Suprapubic skin (tissue), 4 donors: ENCODE measurements around the gene KRT20. TPM values are rescaled to one million over a fixed set of nuclear protein-coding genes. Genes with fewer than 3 reads are reported as not detected.

Experiments used
- DNase-seq, 2 donors: peaks; one replicate each; pipeline ENCODE4 v3.0.0-alpha.2; 2019; ENCODE audit warnings: low spot score in 2 of 2
- H3K27ac ChIP-seq: fragments of 200-600 bp; sonication (generic); one replicate; pipeline ENCODE4 v1.5.1; 2019
- H3K27me3 ChIP-seq: fragments of 200-600 bp; sonication (generic); one replicate; pipeline ENCODE4 v1.5.1; 2019
- H3K36me3 ChIP-seq: fragments of 200-600 bp; sonication (generic); one replicate; pipeline ENCODE4 v1.5.1; 2019
- H3K4me1 ChIP-seq: fragments of 200-600 bp; sonication (generic); one replicate; pipeline ENCODE4 v1.5.1; 2019
- H3K4me3 ChIP-seq: fragments of 200-600 bp; sonication (generic); one replicate; pipeline ENCODE4 v1.5.1; 2019; ENCODE audit warnings: mild to moderate bottlenecking
- H3K9me3 ChIP-seq: fragments of 200-600 bp; sonication (generic); one replicate; pipeline ENCODE4 v1.5.1; 2019
- CTCF ChIP-seq, 2 donors: fragments of 200-600 bp in 1 of 2; fragments of 450-650 bp in 1 of 2; sonication (generic) in 1 of 2; IDR thresholded peaks; one replicate each; pipeline ENCODE4 v1.5.1; 2016 to 2019; ENCODE audit warnings: antibody characterized with exemption in 2 of 2, mild to moderate bottlenecking in 1 of 2, moderate library complexity in 1 of 2
- EP300 ChIP-seq: sonication (generic); formaldehyde crosslinking; IDR thresholded peaks from one replicate; pipeline ENCODE4 v1.6.1; 2017; ENCODE audit warnings: antibody characterized with exemption
- POLR2A ChIP-seq, 2 donors: fragments of 450-650 bp; IDR thresholded peaks; one replicate each; pipeline ENCODE4 v1.6.1; 2017; ENCODE audit warnings: antibody characterized with exemption in 2 of 2, mild to moderate bottlenecking in 2 of 2, moderate library complexity in 2 of 2
- POLR2AphosphoS5 ChIP-seq, 3 donors: sonication (generic); formaldehyde crosslinking; IDR thresholded peaks; one replicate each; pipeline ENCODE4 v1.6.1; 2017; ENCODE audit warnings: antibody characterized with exemption in 3 of 3
- WGBS: methylation state at CpG from one replicate; pipeline ENCODE4 v1.1.5; 2018; 5-methylcytosine and 5-hydroxymethylcytosine counted together
- total RNA-seq, 4 donors: library from RNA; depleted of rRNA; stranded (reverse); fragments of >200 nt; gene quantifications; one replicate each; pipeline ENCODE4 v1.1.0, GENCODE V29; 2016

The KRT20 gene
- total RNA-seq, 4 donors from 2014 or later = 0.60 TPM; not detected in 3

DNA sequence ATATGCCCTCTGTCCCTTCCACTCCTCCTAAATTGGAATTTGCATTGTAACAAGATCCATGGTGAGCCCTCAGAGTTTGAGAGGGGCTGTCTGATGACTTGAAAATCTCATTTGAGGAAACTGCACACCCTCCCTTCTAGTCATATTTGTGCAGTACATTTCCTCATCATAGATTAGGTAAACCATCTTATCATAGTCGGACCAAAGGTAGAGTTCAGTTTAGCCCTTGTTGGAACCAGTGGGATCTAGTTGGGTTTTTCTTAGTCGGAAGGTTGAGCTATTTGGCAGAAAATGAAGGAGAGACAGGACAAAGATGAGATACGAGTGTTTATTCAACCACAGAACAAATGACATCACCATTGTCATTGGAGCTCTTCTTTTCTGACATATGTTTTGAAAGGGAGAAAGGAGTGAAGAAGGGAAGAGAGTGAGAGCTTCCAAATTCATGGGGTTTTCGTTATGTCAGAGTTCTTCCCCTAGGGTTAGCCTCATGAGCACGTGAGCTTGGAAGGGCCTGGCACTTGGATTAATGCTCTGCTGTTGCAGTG lies 15.8 kb upstream of the KRT20 start:
- H3K27ac ChIP-seq = no peak overlapping the region
- DNase-seq = no peak
- TF ChIP-seq CTCF (IDR thresholded peaks at IDR 0.05) (no peak), EP300 (no peak), POLR2AphosphoS5 (IDR thresholded peaks at IDR 0.05) (no peak), POLR2A (IDR thresholded peaks at IDR 0.05) (no peak)
- no peaks in the 10 kb centered on the region for H3K27me3 ChIP-seq
- 76% methylated on average over 5 of the region's 5 CpGs for WGBS
- no peak overlapping the region for H3K4me3 ChIP-seq
- H3K9me3 ChIP-seq = no peaks in the 10 kb centered on the region
- no peaks in the 10 kb centered on the region for H3K36me3 ChIP-seq
- H3K4me1 ChIP-seq = peaks cover 10% of the 10 kb centered on the region

DNA sequence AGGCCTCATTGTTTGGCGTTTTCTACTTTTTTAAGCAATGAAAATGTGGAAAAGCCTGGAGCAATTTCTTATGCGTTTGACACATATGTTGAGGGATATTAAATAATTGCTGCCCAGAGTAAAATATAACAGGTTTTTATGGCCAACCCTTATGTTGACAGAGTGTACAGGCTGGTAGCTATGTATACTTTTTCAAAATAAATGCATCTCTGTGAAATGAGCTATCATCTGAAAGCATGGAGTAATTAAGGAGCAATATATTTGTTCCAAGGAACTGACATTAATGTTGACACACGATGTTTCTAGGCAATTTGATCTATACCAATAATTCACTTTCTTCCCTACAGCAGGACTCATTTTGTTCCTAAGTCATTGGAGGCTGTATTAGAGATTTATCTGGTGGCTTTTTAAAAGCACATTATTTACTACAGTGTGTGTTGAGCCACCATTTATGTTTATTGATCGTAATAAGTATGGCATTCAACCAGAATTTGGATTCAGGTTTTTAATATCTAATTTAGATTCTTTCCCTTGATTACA lies 11.9 kb upstream of the KRT20 start:
- Histone ChIP-seq H3K36me3 (no peaks in the 10 kb centered on the region), H3K4me3 (no peak overlapping the region), H3K9me3 (no peaks in the 10 kb centered on the region), H3K27ac (no peak overlapping the region), H3K4me1 (peaks cover under 1% of the 10 kb centered on the region), H3K27me3 (peaks cover 4% of the 10 kb centered on the region)
- TF ChIP-seq POLR2AphosphoS5 (IDR thresholded peaks at IDR 0.05) (no peak), POLR2A (IDR thresholded peaks at IDR 0.05) (no peak), CTCF (IDR thresholded peaks at IDR 0.05) (no peak), EP300 (no peak)
- 80% methylated on average over 4 of the region's 4 CpGs for WGBS
- no peak for DNase-seq

- no peaks in the 10 kb centered on the region for H3K9me3 ChIP-seq
- no peaks in the 10 kb centered on the region for H3K36me3 ChIP-seq
- DNase-seq = no peak
- no peak overlapping the region for H3K27ac ChIP-seq
- H3K4me1 ChIP-seq = no peaks in the 10 kb centered on the region
- TF ChIP-seq CTCF (IDR thresholded peaks at IDR 0.05) = no peak
- no peak for TF ChIP-seq EP300
- TF ChIP-seq POLR2A (IDR thresholded peaks at IDR 0.05) = no peak
- no peak for TF ChIP-seq POLR2AphosphoS5 (IDR thresholded peaks at IDR 0.05)
- no peak overlapping the region for H3K4me3 ChIP-seq
- peaks cover 4% of the 10 kb centered on the region for H3K27me3 ChIP-seq
- 63% methylated on average over 9 of the region's 9 CpGs for WGBS
Measured at GRCh38 chr17:40895106-40895730, 10.2 kb upstream of the KRT20 start.

- 91% methylated on average over 2 of the region's 2 CpGs for whole genome bisulfite sequencing
- Histone ChIP-seq H3K4me1 (no peaks in the 10 kb centered on the region), H3K27me3 (peaks cover 15% of the 10 kb centered on the region), H3K4me3 (no peak overlapping the region), H3K36me3 (no peaks in the 10 kb centered on the region), H3K9me3 (no peaks in the 10 kb centered on the region), H3K27ac (no peak overlapping the region)
- TF ChIP-seq EP300 = no peak
- TF ChIP-seq CTCF (IDR thresholded peaks at IDR 0.05) = no peak
- TF ChIP-seq POLR2A (IDR thresholded peaks at IDR 0.05) = no peak
- TF ChIP-seq POLR2AphosphoS5 (IDR thresholded peaks at IDR 0.05) = no peak
- DNase-seq = no peak
Measured at GRCh38 chr17:40888196-40888720, 3.2 kb upstream of the KRT20 start.

DNA sequence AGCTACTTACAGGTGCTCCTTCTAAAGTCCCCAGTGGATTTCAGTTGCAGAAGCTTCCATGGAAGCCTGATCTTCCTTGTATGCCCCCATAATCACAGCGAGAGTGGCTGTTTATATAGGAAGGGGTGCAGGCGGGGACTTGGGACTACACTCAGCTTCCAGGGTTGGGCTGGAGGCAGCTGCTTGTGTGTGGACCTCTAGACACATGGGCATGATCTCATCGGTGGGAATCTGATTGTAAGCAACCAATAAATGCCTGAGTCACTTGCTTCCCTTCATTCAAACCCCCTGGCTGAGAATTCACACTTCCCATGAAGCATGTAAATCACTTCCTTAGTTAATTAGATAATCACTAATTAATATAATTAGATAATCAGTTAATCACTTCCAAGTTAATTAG lies 1.0 kb upstream of the KRT20 start:
- 72% methylated on average over 3 of the region's 3 CpGs for WGBS
- Histone ChIP-seq H3K36me3 (no peaks in the 10 kb centered on the region), H3K4me1 (no peaks in the 10 kb centered on the region), H3K27me3 (peaks cover 15% of the 10 kb centered on the region), H3K9me3 (no peaks in the 10 kb centered on the region), H3K4me3 (no peak overlapping the region), H3K27ac (no peak overlapping the region)
- DNase-seq = no peak
- TF ChIP-seq CTCF (IDR thresholded peaks at IDR 0.05) (no peak), POLR2AphosphoS5 (IDR thresholded peaks at IDR 0.05) (no peak), POLR2A (IDR thresholded peaks at IDR 0.05) (no peak), EP300 (no peak)
